Activated CD4-positive, alpha-beta memory T cell treated with anti-CD3 and anti-CD28 coated beads, Interleukin-2, amount 10 ng/mL, durations not matched to agents 7 days and 5 days (primary cell): ENCODE results near the gene GJC1. TPM values are rescaled to one million over a fixed set of nuclear protein-coding genes. Genes with fewer than 3 reads are reported as not detected.
A peak's percentile ranks its signal among the peaks of the same experiment; 100 is the strongest.
"Not testable (repeated sequence)": the region's sequence is repeated elsewhere in the genome, so short reads cannot be mapped to it uniquely, and the experiment has no call there.

ENCODE experiments used
- CTCF ChIA-PET: fragments of 350-600 bp; sonication (Branson Sonifier 250); formaldehyde crosslinking; loops from one replicate; lab custom pipeline; 2021; ENCODE audit warnings: antibody characterized with exemption, inconsistent platforms; lab: Charles Lee
- POLR2A ChIA-PET: fragments of 350-600 bp; sonication (Branson Sonifier 250); formaldehyde crosslinking; loops from one replicate; lab custom pipeline; 2021; ENCODE audit warnings: antibody characterized with exemption; lab: Charles Lee
- DNase-seq: peaks from one replicate; pipeline ENCODE4 v3.0.0-alpha.2; 2020
- H3K27ac Mint-ChIP-seq: one replicate; pipeline ENCODE4 v1.8.0; 2021; ENCODE audit warnings: mild to moderate bottlenecking, mixed read lengths
- H3K27me3 Mint-ChIP-seq: one replicate; pipeline ENCODE4 v1.8.0; 2021; ENCODE audit warnings: mixed read lengths
- H3K36me3 Mint-ChIP-seq: one replicate; pipeline ENCODE4 v1.8.0; 2021; ENCODE audit warnings: low read depth, mixed read lengths
- H3K4me1 Mint-ChIP-seq: one replicate; pipeline ENCODE4 v1.8.0; 2021; ENCODE audit warnings: mixed read lengths
- H3K4me3 Mint-ChIP-seq: one replicate; pipeline ENCODE4 v1.8.0; 2021; ENCODE audit warnings: mild to moderate bottlenecking, mixed read lengths
- H3K9me3 Mint-ChIP-seq: one replicate; pipeline ENCODE4 v1.8.0; 2021; ENCODE audit warnings: mixed read lengths
- total RNA-seq, 2 experiments: library from RNA; stranded (reverse); gene quantifications; one replicate each; pipeline ENCODE4 v1.2.3, GENCODE V29; 2021

The GJC1 gene
- total RNA-seq, 2 experiments from 2014 or later = 0.78 to 0.88 TPM

DNA sequence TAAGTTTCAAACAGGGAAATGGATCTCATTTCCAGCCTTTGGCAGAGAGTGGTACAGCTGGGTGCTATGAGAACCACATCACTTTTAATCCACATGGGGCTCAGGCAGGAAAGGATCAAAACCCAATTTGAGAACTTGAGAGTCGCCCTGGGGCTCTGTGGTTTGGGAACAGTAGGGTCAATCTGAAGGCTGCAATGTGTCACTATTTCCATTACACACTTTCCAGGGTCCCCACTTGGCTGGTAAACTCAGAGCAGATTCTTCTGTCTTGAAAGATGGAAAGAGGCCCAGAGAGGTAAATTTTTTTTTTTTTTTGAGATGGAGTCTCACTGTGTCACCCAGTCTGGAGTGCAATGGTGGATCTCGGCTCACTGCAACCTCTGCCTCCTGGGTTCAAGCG, 10.8 kb upstream of the GJC1 start:
- Mint-ChIP-seq H3K9me3 (no peaks in the 10 kb centered on the region), H3K4me3 (no peak overlapping the region), H3K27ac (no peak overlapping the region), H3K36me3 (no peaks in the 10 kb centered on the region), H3K27me3 (peaks cover 1% of the 10 kb centered on the region), H3K4me1 (no peaks in the 10 kb centered on the region)
- DNase-seq = no peak
- POLR2A ChIA-PET = no interaction called here
- CTCF ChIA-PET = interaction anchor here (0.7 kb wide), 1 partner anchor 24 kb away, joined by 3 read pairs; no protein-coding TSS in a partner anchor

DNA sequence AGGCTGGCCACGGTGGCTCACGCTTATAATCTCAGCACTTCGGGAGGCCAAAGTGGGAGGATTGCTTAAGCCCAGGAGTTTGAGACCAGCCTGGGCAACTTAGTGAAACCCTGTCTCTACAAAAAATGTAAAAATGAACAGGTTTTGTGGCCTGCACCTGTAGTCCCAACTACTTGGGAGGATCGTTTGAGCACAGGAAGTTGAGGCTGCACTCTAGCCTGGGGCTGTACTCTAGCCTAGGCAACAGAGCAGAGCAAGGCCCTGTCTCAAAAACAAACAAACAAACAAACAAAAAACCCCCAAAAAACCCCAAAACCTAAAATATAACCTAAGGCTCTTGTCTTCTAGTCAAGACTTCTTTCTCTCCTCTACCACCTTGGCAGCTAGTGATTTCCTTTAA, 10.2 kb upstream of the GJC1 start:
- CTCF ChIA-PET = no interaction called here
- no peaks in the 10 kb centered on the region for H3K9me3 Mint-ChIP-seq
- H3K4me3 Mint-ChIP-seq = no peak overlapping the region
- H3K27me3 Mint-ChIP-seq = peaks cover 3% of the 10 kb centered on the region
- no peak for DNase-seq
- no peaks in the 10 kb centered on the region for H3K36me3 Mint-ChIP-seq
- no peaks in the 10 kb centered on the region for H3K4me1 Mint-ChIP-seq
- POLR2A ChIA-PET = interaction anchor here (1.0 kb wide), 1 partner anchor 11 kb away, joined by 3 read pairs; no protein-coding TSS in a partner anchor
- H3K27ac Mint-ChIP-seq = no peak overlapping the region

DNA sequence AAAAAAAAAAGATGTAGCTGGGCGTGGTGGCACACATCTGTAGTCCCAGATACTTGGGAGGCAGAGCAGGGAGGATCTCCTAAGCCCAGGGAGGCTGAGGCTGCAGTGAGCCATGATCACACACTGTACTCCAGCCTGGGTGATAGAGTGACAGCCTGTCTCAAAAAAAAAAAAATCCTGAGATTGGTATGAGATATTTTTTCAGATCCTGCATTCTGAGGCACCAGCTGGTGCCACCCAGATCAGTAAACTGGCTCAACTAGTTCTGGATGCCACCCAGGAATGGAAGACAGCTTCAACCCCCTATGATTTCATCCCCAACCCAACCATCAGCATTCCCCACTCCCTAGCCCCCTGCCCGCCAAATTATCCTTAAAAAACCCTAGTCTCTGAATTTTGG, 7.1 kb upstream of the GJC1 start:
- no peak overlapping the region for H3K4me3 Mint-ChIP-seq
- H3K27me3 Mint-ChIP-seq = peaks cover 21% of the 10 kb centered on the region
- ChIA-PET CTCF (no interaction called here), POLR2A (no interaction called here)
- no peak for DNase-seq
- no peaks in the 10 kb centered on the region for H3K4me1 Mint-ChIP-seq
- no peak overlapping the region for H3K27ac Mint-ChIP-seq
- H3K36me3 Mint-ChIP-seq = no peaks in the 10 kb centered on the region
- no peaks in the 10 kb centered on the region for H3K9me3 Mint-ChIP-seq

DNA sequence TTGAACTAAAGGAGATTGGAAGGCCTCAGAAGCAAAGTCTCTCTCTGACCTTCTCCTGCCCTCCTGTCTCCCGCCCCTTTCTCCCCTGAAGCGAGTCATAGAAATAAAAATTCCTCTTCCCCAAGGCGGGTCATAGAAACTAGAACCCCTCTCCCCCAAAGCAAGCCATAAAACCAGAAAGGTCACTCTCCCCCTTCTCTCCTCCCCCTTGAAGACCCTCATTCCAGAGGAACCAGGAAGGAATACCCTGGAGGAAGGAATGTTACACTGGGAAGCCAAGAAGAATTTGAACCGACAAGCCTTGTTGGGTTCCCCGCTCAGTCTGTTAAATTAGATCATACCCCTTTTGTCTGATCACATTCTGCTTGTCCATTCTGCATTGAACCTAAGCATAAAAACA, 2.7 kb upstream of the GJC1 start:
- Mint-ChIP-seq H3K36me3 (no peaks in the 10 kb centered on the region), H3K9me3 (no peaks in the 10 kb centered on the region), H3K4me1 (peaks cover 10% of the 10 kb centered on the region), H3K27me3 (peaks cover 51% of the 10 kb centered on the region), H3K4me3 (no peak overlapping the region), H3K27ac (no peak overlapping the region)
- no peak for DNase-seq
- ChIA-PET POLR2A (no interaction called here), CTCF (no interaction called here)

DNA sequence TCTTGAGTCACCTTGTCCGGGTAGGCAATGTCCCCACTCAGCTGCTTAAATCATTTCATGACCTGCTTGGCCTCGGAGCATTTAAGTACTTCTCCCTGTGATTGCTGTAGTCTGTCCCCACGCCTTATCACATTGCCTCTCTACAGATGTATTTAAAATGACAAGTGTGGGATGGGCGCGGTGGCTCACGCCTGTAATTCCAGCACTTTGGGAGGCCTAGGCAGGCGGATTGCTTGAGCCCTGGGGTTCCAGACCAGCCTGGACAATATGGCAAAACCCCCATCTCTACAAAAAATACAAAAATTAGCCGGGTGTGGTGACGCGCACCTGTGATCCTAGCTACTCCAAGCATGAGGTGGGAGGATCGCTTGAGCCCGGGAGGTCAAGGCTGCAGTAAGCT, 1.3 kb upstream of the GJC1 start:
- no peaks in the 10 kb centered on the region for H3K9me3 Mint-ChIP-seq
- no peak overlapping the region for H3K4me3 Mint-ChIP-seq
- H3K36me3 Mint-ChIP-seq = no peaks in the 10 kb centered on the region
- POLR2A ChIA-PET = no interaction called here
- CTCF ChIA-PET = no interaction called here
- peaks cover 62% of the 10 kb centered on the region for H3K27me3 Mint-ChIP-seq
- peaks cover 10% of the 10 kb centered on the region for H3K4me1 Mint-ChIP-seq
- H3K27ac Mint-ChIP-seq = no peak overlapping the region
- no peak for DNase-seq

DNA sequence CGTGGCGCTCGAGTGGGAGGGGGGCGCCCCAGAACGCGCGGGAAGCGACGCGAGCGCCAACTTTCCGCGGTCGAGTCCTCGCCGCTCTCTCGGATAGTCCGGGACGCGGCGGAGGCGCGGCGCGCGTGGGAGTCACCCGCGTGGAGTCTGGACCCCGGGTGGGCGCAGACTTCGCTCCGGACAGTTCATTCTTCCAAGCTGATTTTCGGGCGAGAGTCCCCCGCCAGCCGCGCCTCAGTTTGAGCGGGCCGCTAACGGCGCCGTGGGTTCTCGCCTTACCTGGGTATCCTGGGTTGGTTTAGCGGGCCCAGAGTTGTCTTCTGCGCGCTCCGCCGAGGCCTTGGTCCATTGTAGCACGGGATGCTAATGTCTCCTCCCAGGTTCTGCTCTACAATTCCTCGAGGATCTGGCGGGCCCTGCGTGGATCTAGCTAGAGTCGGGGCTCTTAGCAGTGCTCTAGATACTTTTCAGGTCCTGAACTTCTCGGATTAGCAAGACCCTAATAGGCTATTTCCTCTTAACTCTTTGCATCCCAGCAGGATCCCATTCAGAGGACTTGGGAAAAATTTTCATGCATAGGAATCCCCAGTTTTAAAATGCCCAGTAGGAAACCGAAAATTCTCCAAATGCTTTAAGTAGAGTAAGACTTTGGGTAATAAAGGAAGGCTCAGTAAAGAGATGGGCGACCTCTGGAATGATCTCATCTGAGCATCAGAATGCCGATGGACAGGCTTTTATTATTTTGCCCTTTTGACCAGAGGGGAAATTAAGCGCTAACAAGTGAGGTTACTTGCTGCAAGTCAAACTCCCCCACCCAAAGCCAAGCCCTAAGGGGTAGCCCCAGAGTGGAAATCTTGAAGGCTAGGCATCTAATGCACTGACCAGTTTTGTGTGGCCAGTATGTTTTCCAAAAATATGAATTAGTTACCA, 537 bp upstream of the GJC1 start:
- CTCF ChIA-PET = no interaction called here
- POLR2A ChIA-PET = no interaction called here
- H3K27me3 Mint-ChIP-seq = peaks cover 61% of the 10 kb centered on the region

DNA sequence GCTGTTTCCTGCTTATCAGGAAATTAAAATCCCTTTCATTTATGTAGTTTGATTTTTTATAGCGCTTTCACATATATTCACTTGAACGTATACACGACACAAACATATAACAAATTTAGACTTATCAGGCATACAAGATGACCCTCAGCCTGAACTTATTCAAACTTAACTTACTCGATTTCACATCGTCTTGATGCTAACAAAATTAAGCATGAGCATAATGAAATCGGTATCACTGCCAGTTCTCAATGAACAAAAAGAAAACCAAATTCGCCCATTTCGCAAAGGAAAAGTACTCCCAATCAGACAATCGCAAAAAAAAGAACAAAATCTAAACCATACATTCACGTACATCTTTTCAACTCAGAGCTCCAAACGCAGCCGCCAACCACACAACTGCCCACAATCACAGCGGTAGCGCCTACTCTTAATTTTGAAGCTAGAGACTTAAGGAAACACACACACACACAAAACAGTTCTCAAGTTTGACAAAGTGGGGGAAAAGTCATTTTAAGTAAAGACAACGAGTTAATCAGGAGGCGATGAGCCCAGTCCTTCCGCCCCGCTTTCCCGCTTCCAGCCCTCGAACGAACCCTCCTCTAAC, 1.1 kb downstream of the GJC1 start:
- ChIA-PET POLR2A (interaction anchor here (1.7 kb wide), 1 partner anchor 52 kb away, joined by 5 read pairs; no protein-coding TSS in a partner anchor), CTCF (interaction anchor here (1.4 kb wide), 1 partner anchor 51 kb away, joined by 3 read pairs; no protein-coding TSS in a partner anchor)
- Mint-ChIP-seq H3K27me3 (peaks cover 56% of the 10 kb centered on the region), H3K9me3 (no peaks in the 10 kb centered on the region), H3K27ac (no peak overlapping the region), H3K4me1 (peaks cover 10% of the 10 kb centered on the region), H3K36me3 (no peaks in the 10 kb centered on the region), H3K4me3 (peak overlapping the region; percentile 62)
- DNase-seq = peak; percentile 34

More for the DNA sequence above, 537 bp upstream of the GJC1 start:
- H3K36me3 Mint-ChIP-seq = no peaks in the 10 kb centered on the region
- H3K4me3 Mint-ChIP-seq = peak overlapping the region; percentile 58
- peak; percentile 18 for DNase-seq
- H3K4me1 Mint-ChIP-seq = peaks cover 10% of the 10 kb centered on the region
- no peak overlapping the region for H3K27ac Mint-ChIP-seq
- H3K9me3 Mint-ChIP-seq = no peaks in the 10 kb centered on the region

DNA sequence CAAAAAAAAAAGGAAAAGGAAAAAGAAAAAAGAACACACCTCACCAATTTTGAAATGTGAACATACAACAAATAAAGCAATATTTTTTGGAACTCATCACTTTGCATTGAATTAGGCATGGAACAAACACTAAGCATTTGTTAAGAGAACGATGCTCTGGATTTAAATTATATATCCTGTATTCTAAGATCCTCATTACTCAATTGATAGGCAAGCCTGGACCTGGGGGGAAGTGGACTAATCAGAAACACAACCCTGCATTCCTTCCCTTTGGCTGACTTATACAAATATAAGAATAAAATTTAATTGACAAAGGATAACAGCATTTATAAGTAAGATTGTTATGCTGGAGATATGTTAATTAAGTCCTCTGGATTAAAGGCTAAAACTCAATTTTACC, 2.2 kb downstream of the GJC1 start:
- CTCF ChIA-PET = interaction anchor here (1.4 kb wide), 1 partner anchor 50 kb away, joined by 3 read pairs; no protein-coding TSS in a partner anchor
- Mint-ChIP-seq H3K4me1 (peaks cover 10% of the 10 kb centered on the region), H3K36me3 (no peaks in the 10 kb centered on the region), H3K9me3 (no peaks in the 10 kb centered on the region), H3K27ac (no peak overlapping the region), H3K27me3 (peaks cover 48% of the 10 kb centered on the region), H3K4me3 (no peak overlapping the region)
- no peak for DNase-seq
- POLR2A ChIA-PET = interaction anchor here (1.7 kb wide), 1 partner anchor 51 kb away, joined by 5 read pairs; no protein-coding TSS in a partner anchor

DNA sequence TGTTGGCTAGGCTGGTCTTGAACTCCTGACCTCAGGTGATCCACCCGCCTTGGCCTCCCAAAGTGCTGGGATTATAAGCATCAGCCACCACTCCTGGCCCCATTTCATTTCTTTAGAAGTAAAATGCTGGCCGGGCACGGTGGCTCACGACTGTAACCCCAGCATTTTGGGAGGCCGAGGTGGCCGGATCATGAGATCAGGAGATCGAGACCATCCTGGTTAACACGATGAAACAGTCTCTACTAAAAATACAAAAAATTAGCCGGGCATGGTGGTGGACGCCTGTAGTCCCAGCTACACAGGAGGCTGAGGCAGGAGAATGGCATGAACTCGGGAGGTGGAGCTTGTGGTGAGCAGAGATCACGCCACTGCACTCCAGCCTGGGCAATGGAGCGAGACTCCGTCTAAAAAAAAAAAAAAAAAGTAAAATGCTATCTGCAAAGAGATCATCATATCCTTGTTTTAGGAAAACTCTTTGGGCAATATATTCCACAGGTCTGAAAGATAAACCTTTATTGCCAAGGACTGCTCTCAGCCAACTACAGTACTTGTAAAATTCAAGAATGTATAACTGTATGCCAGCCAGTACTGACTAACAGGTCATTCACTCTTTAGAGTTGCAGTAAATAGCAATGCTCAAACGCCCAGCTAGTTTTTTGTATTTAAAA, 3.8 kb downstream of the GJC1 start:
- no peak overlapping the region for H3K27ac Mint-ChIP-seq
- peaks cover 37% of the 10 kb centered on the region for H3K27me3 Mint-ChIP-seq
- DNase-seq = no peak
- no peaks in the 10 kb centered on the region for H3K9me3 Mint-ChIP-seq
- no peaks in the 10 kb centered on the region for H3K36me3 Mint-ChIP-seq
- no peak overlapping the region for H3K4me3 Mint-ChIP-seq
- ChIA-PET CTCF (interaction anchor here (0.7 to 1.2 kb wide), 2 partner anchors 39 to 178 kb away, joined by 3 read pairs; no protein-coding TSS in a partner anchor), POLR2A (no interaction called here)
- peaks cover 10% of the 10 kb centered on the region for H3K4me1 Mint-ChIP-seq

DNA sequence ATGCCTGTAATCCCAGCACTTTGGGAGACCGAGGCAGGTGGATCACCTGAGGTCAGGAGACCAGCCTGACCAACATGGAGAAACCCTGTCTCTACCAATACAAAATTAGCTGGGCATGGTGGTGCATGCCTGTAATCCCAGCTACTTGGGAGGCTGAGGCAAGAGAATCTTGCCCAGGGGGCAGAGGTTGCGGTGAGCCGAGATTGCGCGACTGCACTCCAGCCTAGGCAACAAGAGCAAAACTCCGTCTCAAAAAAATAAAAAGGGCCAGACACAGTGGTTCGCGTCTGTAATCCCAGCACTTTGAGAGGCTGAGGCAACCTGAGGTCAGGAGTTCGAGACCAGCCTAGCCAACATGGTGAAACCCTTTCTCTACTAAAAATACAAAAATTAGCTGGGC, 4.9 kb downstream of the GJC1 start:
- CTCF ChIA-PET = interaction anchor here (0.7 kb wide), 1 partner anchor 355 kb away, joined by 3 read pairs; no protein-coding TSS in a partner anchor

DNA sequence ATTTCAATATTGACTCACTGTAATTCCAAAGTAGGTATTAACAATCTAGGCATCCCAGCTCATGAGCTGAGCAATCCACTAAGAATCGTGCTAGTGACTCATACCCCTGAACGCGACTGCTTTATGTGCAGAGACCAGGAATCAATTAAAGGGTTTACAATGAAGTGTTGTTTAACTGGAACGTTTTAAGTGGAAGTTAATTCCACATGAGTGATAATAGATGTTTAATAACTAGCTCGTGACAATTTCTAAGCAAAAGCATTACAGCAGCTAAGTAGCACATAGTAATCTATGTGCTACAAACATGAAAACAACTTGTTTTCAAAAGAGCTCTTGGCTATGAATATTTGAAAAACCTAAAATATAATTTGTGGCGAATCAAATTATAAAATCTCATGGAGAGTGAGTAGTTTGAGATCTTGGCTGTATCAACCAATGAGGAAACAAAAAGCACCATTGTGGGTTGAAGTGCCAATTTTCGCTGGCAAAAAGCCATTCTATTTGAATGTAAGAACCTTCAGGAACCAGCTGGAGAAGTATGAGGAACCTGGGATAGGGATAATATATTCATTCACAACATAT, 9.4 kb downstream of the GJC1 start:
- ChIA-PET POLR2A (no interaction called here), CTCF (interaction anchor here (1.0 kb wide), 1 partner anchor 42 kb away, joined by 3 read pairs; no protein-coding TSS in a partner anchor)
- Mint-ChIP-seq H3K4me1 (no peaks in the 10 kb centered on the region), H3K27ac (no peak overlapping the region), H3K4me3 (no peak overlapping the region), H3K36me3 (no peaks in the 10 kb centered on the region), H3K27me3 (peaks cover 10% of the 10 kb centered on the region), H3K9me3 (no peaks in the 10 kb centered on the region)
- no peak for DNase-seq

More for the DNA sequence above, 4.9 kb downstream of the GJC1 start:
- H3K4me1 Mint-ChIP-seq, H3K27ac Mint-ChIP-seq, DNase-seq, POLR2A ChIA-PET, H3K4me3 Mint-ChIP-seq, H3K9me3 Mint-ChIP-seq, H3K36me3 Mint-ChIP-seq: not testable (repeated sequence)
- H3K27me3 Mint-ChIP-seq = peaks cover 32% of the 10 kb centered on the region

DNA sequence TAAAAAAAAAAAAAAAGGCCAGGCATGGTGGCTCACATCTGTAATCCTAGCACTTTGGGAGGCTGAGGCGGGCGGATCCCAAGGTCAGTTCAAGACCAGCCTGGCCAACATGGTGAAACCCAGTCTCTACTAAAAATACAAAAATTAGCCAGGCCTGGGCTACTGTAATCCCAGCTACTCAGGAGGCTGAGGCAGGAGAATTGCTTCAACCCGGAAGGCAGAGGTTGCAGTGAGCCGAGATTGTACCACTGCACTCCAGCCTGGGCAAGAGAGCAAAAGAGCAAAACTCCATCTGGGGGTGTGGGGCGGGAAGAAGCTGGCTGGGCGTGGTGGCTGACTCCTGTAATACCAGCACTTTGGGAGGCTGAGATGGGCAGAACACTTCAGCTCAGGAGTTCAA, 11.6 kb downstream of the GJC1 start:
- H3K36me3 Mint-ChIP-seq, CTCF ChIA-PET, H3K4me3 Mint-ChIP-seq, POLR2A ChIA-PET, H3K4me1 Mint-ChIP-seq, H3K27ac Mint-ChIP-seq, DNase-seq, H3K9me3 Mint-ChIP-seq: not testable (repeated sequence)
- H3K27me3 Mint-ChIP-seq = peaks cover 12% of the 10 kb centered on the region
